Measurements from ENCODE around the gene SERPINB1. TPM values are rescaled to one million over a fixed set of nuclear protein-coding genes. Genes with fewer than 3 reads are reported as not detected.

SERPINB1 gene
- polyA plus RNA-seq, 1 of the 3 experiments (the other 2 are of a cell fraction) = 9.4 TPM

GRCh38 chr6:2876210-2877056 is 34.8 kb upstream of the SERPINB1 start:
- no peaks in the 10 kb centered on the region for H3K79me2 ChIP-seq (ENCODE audit: insufficient read depth)
- H3K27me3 ChIP-seq (ENCODE audit: insufficient read depth) = no peaks in the 10 kb centered on the region; the same call in 1 of the 2 replicates
- TF ChIP-seq TCF12 (IDR thresholded peaks at IDR 0.05) (no peak), EZH2phosphoT487 (IDR thresholded peaks at IDR 0.05; ENCODE audit: borderline replicate concordance, low read depth) (no peak), RFX5 (IDR thresholded peaks at IDR 0.05; ENCODE audit: low read length) (no peak), ZBTB33 (IDR thresholded peaks at IDR 0.05; ENCODE audit: borderline replicate concordance, low read depth) (no peak)
- H3K4me2 ChIP-seq = no peak overlapping the region; the same call in 1 of the 2 replicates
- no peak overlapping the region for H3K27ac ChIP-seq (ENCODE audit: low read depth in 2 of 2, low read length in 1 of 2)
- CTCF ChIA-PET = interaction anchor here (0.9 to 3.9 kb wide), 12 partner anchors 8 to 85 kb away, joined by 3 to 14 read pairs (median 4); no protein-coding TSS in a partner anchor
- H4K20me1 ChIP-seq (ENCODE audit: insufficient read depth) = no peaks in the 10 kb centered on the region
- 46% methylated on average over 22 of the region's 25 CpGs for WGBS (ENCODE audit: low lambda C conversion rate)
- H2AFZ ChIP-seq (ENCODE audit: low read depth) = peak overlapping the region; percentile 49; the same call in 1 of the 2 replicates
- no peak overlapping the region for H3K9ac ChIP-seq
- no peaks in the 10 kb centered on the region for H3K9me3 ChIP-seq
- no peaks in the 10 kb centered on the region for H3K9me2 ChIP-seq
- peak; percentile 79 for DNase-seq
- POLR2A ChIA-PET = interaction anchor here (0.6 kb wide), 1 partner anchor 27 kb away, joined by 3 read pairs; the partner anchor contains the start of gene SERPINB9
- peak overlapping the region in 1 of 2 experiments; percentile 47; a peak in 2 of 4 replicates for H3K4me3 ChIP-seq (ENCODE audit: low read depth in 2 of 2, low read length in 1 of 2)
- H3F3A ChIP-seq (replicated peaks; ENCODE audit: insufficient read depth) = no peaks in the 10 kb centered on the region
- peaks cover 0 to 7% of the 10 kb centered on the region in 2 experiments; a peak in 2 of 4 replicates for H3K4me1 ChIP-seq (ENCODE audit: control insufficient read depth in 1 of 2, insufficient read depth in 2 of 2, low read depth in 1 of 2, low read length in 1 of 2)
- H3K36me3 ChIP-seq (replicated peaks in 1 of 2; ENCODE audit: control insufficient read depth in 1 of 2, insufficient read depth in 2 of 2, low read length in 1 of 2) = no peaks in the 10 kb centered on the region

- Histone ChIP-seq H3K36me3 (replicated peaks in 1 of 2; ENCODE audit: control insufficient read depth in 1 of 2, insufficient read depth in 2 of 2, low read length in 1 of 2) (no peaks in the 10 kb centered on the region), H3K9me3 (no peaks in the 10 kb centered on the region), H2AFZ (ENCODE audit: low read depth) (peak overlapping the region; percentile 86), H3K27me3 (ENCODE audit: insufficient read depth) (no peaks in the 10 kb centered on the region; the same call in 1 of the 2 replicates), H3K9me2 (no peaks in the 10 kb centered on the region), H3K79me2 (ENCODE audit: insufficient read depth) (no peaks in the 10 kb centered on the region), H3K9ac (0 out of 2 replicates have a peak overlapping the region, but pooled peaks have one; percentile 21), H3K4me2 (peak overlapping the region; percentile 69), H3K4me3 (ENCODE audit: low read depth in 2 of 2, low read length in 1 of 2) (peak overlapping the region; percentile 47 to 52; a peak in 3 of 4 replicates), H3K27ac (ENCODE audit: low read depth in 2 of 2, low read length in 1 of 2) (no peak overlapping the region), H3K4me1 (ENCODE audit: control insufficient read depth in 1 of 2, insufficient read depth in 2 of 2, low read depth in 1 of 2, low read length in 1 of 2) (peaks cover 0 to 7% of the 10 kb centered on the region in 2 experiments; a peak in 2 of 4 replicates), H3F3A (replicated peaks; ENCODE audit: insufficient read depth) (no peaks in the 10 kb centered on the region), H4K20me1 (ENCODE audit: insufficient read depth) (no peaks in the 10 kb centered on the region)
- TF ChIP-seq RXRA (IDR thresholded peaks at IDR 0.05; ENCODE audit: borderline replicate concordance, low read depth) (no peak), TAF1 (IDR thresholded peaks at IDR 0.05; ENCODE audit: borderline replicate concordance, low read depth, low read length) (no peak), RFX5 (IDR thresholded peaks at IDR 0.05; ENCODE audit: low read length) (no peak), JUND (IDR thresholded peaks at IDR 0.05) (no peak), ZBTB33 (IDR thresholded peaks at IDR 0.05; ENCODE audit: borderline replicate concordance, low read depth) (no peak), ELF1 (IDR thresholded peaks at IDR 0.05) (no peak), NRF1 (IDR thresholded peaks at IDR 0.05; ENCODE audit: low read depth, low read length) (no peak), USF1 (IDR thresholded peaks at IDR 0.05; ENCODE audit: borderline replicate concordance, low read depth) (no peak)
- 22% methylated on average over 50 of the region's 73 CpGs for WGBS (ENCODE audit: low lambda C conversion rate)
- ChIA-PET POLR2A (no interaction called here), CTCF (interaction anchor here (0.9 to 3.9 kb wide), 7 partner anchors 12 to 84 kb away, joined by 3 to 14 read pairs (median 5); no protein-coding TSS in a partner anchor)
- DNase-seq = peak; percentile 78
Measured at GRCh38 chr6:2875359-2876191, 33.9 kb upstream of the SERPINB1 start.
